ENCODE measurements around the gene EFHC1.

The EFHC1 gene

GRCh38 chr6:52508261-52508739 lies 88.2 kb downstream of the EFHC1 start:
- no peak overlapping the region for H3K4me3 ChIP-seq (ENCODE audit: low read depth, low read length)
- TF ChIP-seq, protein P1, sequence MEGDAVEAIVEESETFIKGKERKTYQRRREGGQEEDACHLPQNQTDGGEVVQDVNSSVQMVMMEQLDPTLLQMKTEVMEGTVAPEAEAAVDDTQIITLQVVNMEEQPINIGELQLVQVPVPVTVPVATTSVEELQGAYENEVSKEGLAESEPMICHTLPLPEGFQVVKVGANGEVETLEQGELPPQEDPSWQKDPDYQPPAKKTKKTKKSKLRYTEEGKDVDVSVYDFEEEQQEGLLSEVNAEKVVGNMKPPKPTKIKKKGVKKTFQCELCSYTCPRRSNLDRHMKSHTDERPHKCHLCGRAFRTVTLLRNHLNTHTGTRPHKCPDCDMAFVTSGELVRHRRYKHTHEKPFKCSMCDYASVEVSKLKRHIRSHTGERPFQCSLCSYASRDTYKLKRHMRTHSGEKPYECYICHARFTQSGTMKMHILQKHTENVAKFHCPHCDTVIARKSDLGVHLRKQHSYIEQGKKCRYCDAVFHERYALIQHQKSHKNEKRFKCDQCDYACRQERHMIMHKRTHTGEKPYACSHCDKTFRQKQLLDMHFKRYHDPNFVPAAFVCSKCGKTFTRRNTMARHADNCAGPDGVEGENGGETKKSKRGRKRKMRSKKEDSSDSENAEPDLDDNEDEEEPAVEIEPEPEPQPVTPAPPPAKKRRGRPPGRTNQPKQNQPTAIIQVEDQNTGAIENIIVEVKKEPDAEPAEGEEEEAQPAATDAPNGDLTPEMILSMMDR (IDR thresholded peaks at IDR 0.05; ENCODE audit: low read depth, low read length): no peak

GRCh38 chr6:52509281-52510212 lies 89.4 kb downstream of the EFHC1 start:
- TF ChIP-seq, protein P1 (IDR thresholded peaks at IDR 0.05; ENCODE audit: low read depth, low read length): no peak
- no peak overlapping the region for H3K4me3 ChIP-seq (ENCODE audit: low read depth, low read length)

GRCh38 chr6:52510213-52510562 lies 90.0 kb downstream of the EFHC1 start:
- TF ChIP-seq, protein P1 (IDR thresholded peaks at IDR 0.05; ENCODE audit: low read depth, low read length): no peak
- no peak overlapping the region for H3K4me3 ChIP-seq (ENCODE audit: low read depth, low read length)

DNA sequence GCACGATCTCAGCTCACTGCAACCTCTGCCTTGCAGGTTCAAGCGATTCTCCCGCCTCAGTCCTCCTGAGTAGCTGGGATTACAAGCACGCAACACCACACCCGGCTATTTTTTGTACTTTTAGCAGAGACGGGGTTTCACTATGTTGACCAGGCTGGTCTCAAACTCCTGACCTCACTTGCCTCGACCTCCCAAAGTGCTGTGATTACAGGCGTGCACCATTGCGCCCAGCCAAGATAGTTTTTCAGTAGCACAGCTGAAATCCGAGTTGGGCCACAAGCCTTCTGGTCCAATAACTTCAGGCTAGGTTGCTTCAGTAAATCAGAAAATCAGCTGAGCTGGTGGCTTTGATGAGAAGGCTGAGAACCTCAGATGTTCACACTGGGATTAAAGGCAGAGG lies 91.0 kb downstream of the EFHC1 start:
- H3K4me3 ChIP-seq (ENCODE audit: low read depth, low read length): no peak overlapping the region
- TF ChIP-seq, protein P1 (IDR thresholded peaks at IDR 0.05; ENCODE audit: low read depth, low read length): no peak

DNA sequence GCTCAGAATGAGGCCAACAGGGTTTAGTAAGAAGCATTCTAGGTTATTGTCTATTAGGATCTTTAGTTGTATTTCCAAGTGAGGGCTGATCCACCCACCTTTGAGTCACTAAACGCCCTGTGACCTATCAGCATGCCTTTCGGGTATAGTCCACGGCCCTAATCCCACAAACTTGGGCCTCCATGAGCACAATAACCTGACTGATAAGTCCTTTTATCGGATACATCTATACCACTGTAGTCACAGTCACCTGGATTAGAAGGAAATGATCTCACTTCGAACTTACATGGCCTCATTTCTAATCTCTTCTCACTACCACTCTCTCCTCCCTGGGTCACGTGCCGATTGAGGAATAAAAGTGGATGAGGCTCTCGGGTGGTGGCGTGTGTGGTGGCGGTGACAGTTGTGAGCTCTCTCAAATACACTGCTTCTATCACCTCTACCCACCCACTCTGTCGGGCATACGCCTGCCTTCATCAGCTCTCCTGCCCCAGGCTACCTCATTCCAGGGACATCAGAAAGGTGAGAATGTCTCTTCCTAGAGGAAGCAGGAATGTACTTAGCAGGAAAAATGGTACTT lies 91.5 kb downstream of the EFHC1 start:
- TF ChIP-seq, protein P1 (IDR thresholded peaks at IDR 0.05; ENCODE audit: low read depth, low read length): no peak
- no peak overlapping the region for H3K4me3 ChIP-seq (ENCODE audit: low read depth, low read length)

DNA sequence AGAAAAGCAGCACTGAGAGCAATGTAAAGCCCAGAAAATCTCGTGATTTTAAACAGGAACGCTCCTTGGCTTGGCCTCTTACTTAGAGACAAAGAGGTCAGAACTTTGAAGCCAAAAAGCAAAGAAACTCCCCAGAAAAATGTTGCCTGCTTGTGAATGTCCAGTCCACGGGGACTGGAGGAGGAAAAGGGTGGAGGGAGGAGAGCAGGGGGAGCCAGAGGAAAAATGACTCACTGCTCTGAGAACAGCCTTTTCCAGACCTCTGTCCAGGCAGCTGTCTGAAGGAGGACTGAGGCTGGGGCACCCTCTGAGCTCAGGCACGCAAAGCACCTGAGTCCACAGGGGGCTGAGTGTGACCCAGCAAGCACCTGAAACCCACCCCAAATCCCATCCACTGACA lies 92.1 kb downstream of the EFHC1 start:
- TF ChIP-seq, protein P1 (IDR thresholded peaks at IDR 0.05; ENCODE audit: low read depth, low read length): no peak
- no peak overlapping the region for H3K4me3 ChIP-seq (ENCODE audit: low read depth, low read length)

- no peak overlapping the region for H3K4me3 ChIP-seq (ENCODE audit: low read depth, low read length)
- TF ChIP-seq, protein P1 (IDR thresholded peaks at IDR 0.05; ENCODE audit: low read depth, low read length): no peak
Observed at GRCh38 chr6:52513464-52513863, 93.3 kb downstream of the EFHC1 start.

Measured in WI38 (cell line).